NCI-H446 treated with DMSO at 0.1 percent for 48 hours (cell line): Measurements from ENCODE around the gene PPP6R2.

Experiments
- DNase-seq: peaks from one replicate; lab custom pipeline; 2025; lab: John Stamatoyannopoulos, UW

Gene PPP6R2

GRCh38 chr22:50483977-50484853, 141.1 kb downstream of the PPP6R2 start:
- DNase-seq = no peak

DNA sequence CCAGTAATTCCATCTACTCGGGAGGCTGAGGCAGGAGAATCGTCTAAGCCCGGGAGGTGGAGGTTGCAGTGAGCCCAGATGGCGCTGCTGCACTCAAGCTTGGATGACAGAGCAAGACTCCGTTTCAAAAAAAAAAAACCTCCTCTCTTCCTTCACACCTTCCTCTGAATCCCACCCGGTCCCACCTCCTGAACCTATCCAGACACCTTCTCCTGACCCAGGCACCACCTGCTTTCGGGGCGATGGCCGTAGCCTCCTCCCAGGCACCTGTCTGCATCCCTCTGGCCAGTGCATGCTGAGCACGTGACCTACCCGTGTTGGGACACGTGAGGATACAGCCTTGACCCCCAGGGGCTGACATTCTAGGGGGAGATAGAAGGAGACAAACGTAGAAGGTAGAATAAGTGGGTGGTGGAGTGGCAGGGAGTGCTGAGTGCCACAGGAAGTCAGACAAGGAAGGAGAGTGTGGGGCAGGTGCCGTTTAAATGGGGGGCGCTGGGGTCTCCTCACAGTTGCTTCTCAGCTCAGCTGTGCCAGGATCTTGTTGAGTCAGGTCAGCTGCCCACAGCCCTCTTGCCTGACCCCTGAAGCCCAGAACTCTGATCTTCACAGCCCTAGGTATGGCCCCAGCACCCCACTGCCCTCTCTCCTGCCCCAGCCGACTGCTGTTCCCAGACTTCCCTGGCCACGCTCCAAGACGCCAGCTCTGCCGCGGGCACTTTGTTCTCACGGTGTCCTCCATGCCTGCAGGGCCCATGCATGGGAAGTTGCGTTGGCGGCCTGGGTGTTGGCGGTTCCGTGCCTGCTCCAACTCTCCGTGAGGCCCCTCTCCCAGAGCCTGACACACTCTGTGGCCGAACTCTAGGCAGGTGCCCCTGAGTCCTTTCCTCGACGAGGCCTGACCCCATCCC, 142.3 kb downstream of the PPP6R2 start:
- no peak for DNase-seq

GRCh38 chr22:50486561-50487289, 143.6 kb downstream of the PPP6R2 start, which contains the start of gene MIOX:
Gene MIOX (plus strand): TSS chr22:50486859. CDS start chr22:50486898, 39 bp downstream.
- no peak for DNase-seq

DNA sequence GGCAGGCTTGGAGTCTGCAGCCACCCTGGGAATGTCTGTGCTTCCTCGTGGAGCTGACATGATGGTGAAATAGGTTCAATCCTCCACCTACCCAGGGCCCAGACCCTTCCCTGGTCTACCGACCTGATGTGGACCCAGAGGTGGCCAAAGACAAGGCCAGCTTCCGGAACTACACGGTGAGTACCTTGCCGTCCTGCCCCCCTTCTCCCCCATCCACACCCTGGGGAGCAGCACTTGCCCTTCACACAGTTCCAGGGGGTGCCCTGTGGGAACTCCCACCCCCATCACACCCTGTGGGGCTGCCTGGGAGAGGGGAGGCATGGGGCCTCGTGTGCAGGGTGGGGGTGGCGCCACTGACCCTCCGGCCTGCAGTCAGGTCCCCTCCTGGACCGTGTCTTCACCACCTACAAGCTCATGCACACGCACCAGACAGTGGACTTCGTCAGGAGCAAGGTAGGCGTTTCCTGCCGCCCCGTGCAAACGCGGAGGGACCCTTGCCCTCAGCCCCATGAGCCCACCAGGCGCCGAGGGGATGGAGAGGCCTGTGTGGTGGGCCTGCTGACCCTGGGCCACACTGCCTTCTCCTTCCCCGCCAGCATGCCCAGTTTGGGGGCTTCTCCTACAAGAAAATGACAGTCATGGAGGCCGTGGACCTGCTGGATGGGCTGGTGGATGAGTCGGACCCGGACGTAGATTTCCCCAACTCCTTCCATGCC, 144.3 kb downstream of the PPP6R2 start:
- DNase-seq = no peak

DNA sequence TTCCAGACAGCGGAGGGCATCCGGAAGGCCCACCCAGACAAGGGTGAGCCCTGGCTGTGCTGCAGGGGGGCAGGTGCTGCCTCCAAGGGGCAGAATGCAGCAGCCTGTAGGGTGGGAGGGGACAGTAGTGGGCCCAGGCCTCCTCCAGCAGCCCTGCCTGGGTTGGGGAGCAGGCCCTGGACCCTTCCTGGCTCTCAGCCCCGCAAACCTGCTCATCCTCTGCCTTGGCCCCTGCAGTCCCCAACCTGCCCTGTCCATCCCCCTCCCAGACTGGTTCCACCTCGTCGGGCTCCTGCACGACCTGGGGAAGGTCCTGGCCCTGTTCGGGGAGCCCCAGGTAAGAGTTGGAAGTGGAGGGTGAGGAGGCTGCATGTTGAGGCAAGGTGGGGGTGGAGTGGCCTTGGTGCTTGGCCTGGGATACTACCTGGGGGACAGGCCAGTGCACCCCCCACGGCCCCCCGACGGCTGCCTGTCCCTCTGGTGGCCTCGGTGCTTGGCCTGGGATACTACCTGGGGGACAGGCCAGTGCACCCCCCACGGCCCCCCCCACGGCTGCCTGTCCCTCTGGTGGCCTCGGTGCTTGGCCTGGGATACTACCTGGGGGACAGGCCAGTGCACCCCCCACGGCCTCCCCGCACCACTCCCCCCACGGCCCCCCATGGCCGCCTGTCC, 145.0 kb downstream of the PPP6R2 start:
- DNase-seq = no peak

DNA sequence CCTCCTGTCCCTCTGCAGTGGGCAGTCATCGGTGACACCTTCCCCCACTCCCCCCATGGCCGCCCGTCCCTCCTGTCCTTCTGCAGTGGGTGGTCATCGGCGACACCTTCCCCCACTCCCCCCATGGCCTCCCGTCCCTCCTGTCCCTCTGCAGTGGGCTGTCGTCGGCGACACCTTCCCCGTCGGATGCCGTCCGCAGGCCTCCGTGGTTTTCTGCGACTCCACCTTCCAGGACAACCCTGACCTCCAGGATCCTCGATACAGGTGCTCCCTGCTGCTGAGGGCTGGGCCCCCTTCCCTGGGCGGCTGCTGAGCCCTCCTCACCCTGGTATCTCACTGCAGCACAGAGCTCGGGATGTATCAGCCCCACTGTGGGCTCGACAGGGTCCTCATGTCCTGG, 145.8 kb downstream of the PPP6R2 start:
- DNase-seq = no peak

DNA sequence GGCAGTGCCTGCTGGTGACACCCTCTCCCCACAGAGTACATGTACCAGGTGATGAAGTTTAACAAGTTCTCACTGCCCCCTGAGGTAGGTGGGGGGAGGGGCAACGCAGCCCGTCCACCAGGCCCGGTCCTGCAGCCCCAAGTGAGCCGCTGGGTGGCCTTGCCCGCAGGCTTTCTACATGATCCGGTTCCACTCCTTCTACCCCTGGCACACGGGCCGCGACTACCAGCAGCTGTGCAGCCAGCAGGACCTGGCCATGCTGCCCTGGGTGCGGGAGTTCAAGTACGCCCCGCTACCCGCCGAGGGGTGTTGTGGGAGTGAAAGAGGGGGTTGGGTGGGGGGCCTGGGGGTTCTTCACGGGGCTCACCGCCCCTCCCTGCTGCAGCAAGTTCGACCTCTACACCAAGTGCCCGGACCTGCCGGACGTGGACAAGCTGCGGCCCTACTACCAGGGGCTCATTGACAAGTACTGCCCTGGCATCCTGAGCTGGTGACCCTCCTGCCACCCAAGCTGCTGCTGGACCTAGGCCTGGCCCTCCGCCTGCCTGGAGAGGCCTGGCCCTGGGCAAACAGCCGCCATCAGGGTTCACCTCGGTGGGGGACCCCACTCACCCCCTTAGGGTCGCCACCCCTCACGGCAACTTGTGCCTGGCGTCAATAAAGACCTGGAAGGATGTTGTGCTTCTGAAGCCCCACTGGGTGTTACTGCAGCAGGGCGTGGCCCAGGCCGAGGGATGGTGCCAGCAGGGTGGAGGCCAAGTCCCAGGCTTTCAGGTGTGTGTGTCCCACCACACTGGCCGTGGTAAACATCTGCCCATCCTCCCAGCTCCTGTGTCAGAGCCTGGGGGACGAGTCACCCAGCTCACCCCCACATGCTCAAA, 146.5 kb downstream of the PPP6R2 start:
- DNase-seq = no peak

DNA sequence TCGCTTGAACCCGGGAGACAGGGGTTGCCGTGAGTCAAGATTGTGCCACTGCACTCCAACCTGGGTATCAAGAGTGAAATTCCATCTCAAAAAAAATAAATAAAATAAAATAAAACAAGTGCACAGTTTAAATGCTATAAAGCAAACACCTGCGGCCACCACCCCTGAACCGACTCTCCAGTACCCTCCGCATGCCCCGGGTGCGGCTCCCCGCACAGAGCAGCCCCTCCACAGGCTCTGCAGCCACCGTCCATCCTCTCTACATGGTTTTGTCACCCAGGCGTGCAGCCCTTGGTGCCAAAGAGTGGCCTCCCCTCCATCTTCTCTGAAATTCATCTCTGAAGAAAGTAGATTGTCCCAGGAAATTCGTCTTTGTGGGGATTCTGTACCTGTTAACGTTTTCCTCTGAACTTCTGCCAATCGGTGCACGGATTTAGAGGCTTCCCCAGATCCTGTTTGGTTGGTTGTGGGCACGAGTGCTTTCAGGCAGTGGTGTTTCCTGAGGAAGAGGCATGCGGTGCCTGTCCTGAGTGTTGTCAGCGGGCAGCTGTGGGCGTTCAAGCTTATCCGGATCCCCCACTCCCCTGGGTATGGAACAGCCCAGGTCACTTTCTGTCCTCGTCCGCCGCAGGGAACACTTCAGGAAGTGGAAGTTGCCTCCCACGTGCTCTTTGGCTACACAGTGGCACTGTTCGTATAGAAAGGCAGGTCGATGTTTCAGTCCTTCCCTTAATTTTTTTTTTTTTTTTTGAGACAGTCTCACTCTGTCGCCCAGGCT, 147.6 kb downstream of the PPP6R2 start:
- DNase-seq = no peak
